GM12878 (cell line): Measurements from ENCODE around the gene UNC13B. TPM values are rescaled to one million over a fixed set of nuclear protein-coding genes. Genes with fewer than 3 reads are reported as not detected.

Source experiments
- ATAC-seq: fragments of 200-7000 bp; cut with Tn5 transposase; 3 replicates; pipeline ENCODE4 v1.9.1; 2020; ENCODE audit warnings: mild to moderate bottlenecking, moderate library complexity
- BruUV-seq: library from RNA; stranded (reverse); fragments of 400-500 nt; replicated peaks from 2 replicates; lab custom pipeline; 2021; lab: Mats Ljungman, UMichigan
- CTCF ChIA-PET: fragments of 300-600 bp; sonication (Branson Sonifier 250); formaldehyde crosslinking; extraction: SDS; loops from one replicate; lab custom pipeline; 2021; ENCODE audit warnings: inconsistent platforms; lab: Yijun Ruan, JAX
- POLR2A ChIA-PET: fragments of 350-600 bp; formaldehyde crosslinking; extraction: SDS; loops from one replicate; lab custom pipeline; 2021; ENCODE audit warnings: inconsistent platforms; lab: Charles Lee
- RAD21 ChIA-PET: fragments of 300-600 bp; sonication (Branson Sonifier 250); formaldehyde crosslinking; loops from one replicate; lab custom pipeline; 2023; ENCODE audit warnings: antibody characterized with exemption; ENCODE audit not compliant: unreplicated experiment; lab: Charles Lee
- SMC1A ChIA-PET: fragments of 300-600 bp; sonication (Branson Sonifier 250); formaldehyde crosslinking; loops from one replicate; lab custom pipeline; 2023; ENCODE audit not compliant: unreplicated experiment, uncharacterized antibody; lab: Charles Lee
- DNase-seq: peaks from one replicate; pipeline ENCODE4 v3.0.0-alpha.2; 2011; ENCODE audit warnings: low read depth, low spot score
- FAIRE-seq: peaks from 3 replicates; lab custom pipeline; 2011; peaks lifted over from hg19 to GRCh38; lab: Jason Lieb, UNC
- H2AFZ ChIP-seq: 2 replicates; pipeline ENCODE4 v1.6.0; 2011; ENCODE audit warnings: low read depth, low read length, control low read depth; ENCODE audit not compliant: control insufficient read depth
- H3K27ac ChIP-seq: 2 replicates; pipeline ENCODE4 v1.5.1; 2011; ENCODE audit warnings: control low read depth; ENCODE audit not compliant: control insufficient read depth, insufficient read depth
- H3K27me3 ChIP-seq, 2 experiments: replicated peaks in 1 of 2; 2 replicates each; pipeline versions ENCODE4 v1.6.0 to v1.6.1; 2011; ENCODE audit warnings: low read length in 1 of 2; ENCODE audit not compliant: control insufficient read depth in 2 of 2, insufficient read depth in 2 of 2
- H3K36me3 ChIP-seq, 2 experiments: 2 replicates each; pipeline ENCODE4 v1.5.1; 2011; ENCODE audit warnings: low read length in 1 of 2; ENCODE audit not compliant: control insufficient read depth in 2 of 2, insufficient read depth in 2 of 2
- H3K4me1 ChIP-seq: 2 replicates; pipeline ENCODE4 v1.6.1; 2011; ENCODE audit warnings: mild to moderate bottlenecking, low read length, moderate library complexity, mixed read lengths; ENCODE audit not compliant: control insufficient read depth, insufficient read depth
- H3K4me2 ChIP-seq: 2 replicates; pipeline ENCODE4 v1.6.0; 2011; ENCODE audit warnings: control low read depth; ENCODE audit not compliant: control insufficient read depth, insufficient read depth
- H3K4me3 ChIP-seq: fragments of 200-600 bp; sonication (generic); 2 replicates; pipeline ENCODE4 v1.5.1; 2016
- H3K79me2 ChIP-seq: 2 replicates; pipeline ENCODE4 v1.6.0; 2011; ENCODE audit warnings: low read length; ENCODE audit not compliant: control insufficient read depth, insufficient read depth
- H3K9ac ChIP-seq: 2 replicates; pipeline ENCODE4 v1.8.0; 2011; ENCODE audit warnings: low read length, control low read depth, mixed read lengths; ENCODE audit not compliant: control insufficient read depth, insufficient read depth
- H3K9me3 ChIP-seq: replicated peaks from 3 replicates; pipeline ENCODE4 v1.5.1; 2011; ENCODE audit warnings: mild to moderate bottlenecking, low read length; ENCODE audit not compliant: control insufficient read depth, insufficient read depth
- H4K20me1 ChIP-seq: 2 replicates; pipeline ENCODE4 v1.6.0; 2011; ENCODE audit not compliant: control insufficient read depth, insufficient read depth
- CHD2 ChIP-seq: IDR thresholded peaks from 2 replicates; pipeline ENCODE4 v1.6.1; 2011; ENCODE audit warnings: low read depth, low read length, improper control_type of control experiment, borderline replicate concordance
- SIX5 ChIP-seq: IDR thresholded peaks from 2 replicates; pipeline ENCODE4 v1.6.1; 2011; ENCODE audit warnings: mild to moderate bottlenecking, low read depth, low read length, moderate library complexity; ENCODE audit not compliant: severe bottlenecking
- SKIL ChIP-seq: fragments of 450-650 bp; IDR thresholded peaks from 2 replicates; pipeline ENCODE4 v1.6.1; 2017; ENCODE audit warnings: mild to moderate bottlenecking, low read depth, inconsistent platforms; ENCODE audit not compliant: poor library complexity, severe bottlenecking
- SUZ12 ChIP-seq: fragments of 200-600 bp; sonication (generic); IDR thresholded peaks from one replicate; pipeline ENCODE4 v1.6.1; 2018; ENCODE audit warnings: antibody characterized with exemption, mild to moderate bottlenecking; ENCODE audit not compliant: unreplicated experiment
- WGBS: methylation state at CpG from one replicate; pipeline ENCODE4 v1.1.6; 2016; ENCODE audit warnings: low lambda C conversion rate; ENCODE audit not compliant: insufficient replicate concordance, insufficient coverage; ENCODE audit errors: missing lambda C conversion rate; 5-methylcytosine and 5-hydroxymethylcytosine counted together
- in situ Hi-C: fragments of 300-500 bp; cut with MboI; formaldehyde crosslinking; loops from 9 replicates; pipeline ENCODE4 v1.14.3; 2018; ENCODE audit warnings: mixed read lengths
- intact Hi-C: fragments of 100-400 bp; cut with micrococcal nuclease; formaldehyde crosslinking; loops from one replicate; pipeline ENCODE4 v1.14.2; 2022; ENCODE audit not compliant: unreplicated experiment
- polyA plus RNA-seq, 11 experiments: library from polyadenylated mRNA; depleted of rRNA in 4 of 11; unstranded in 6 of 11; stranded (reverse) in 5 of 11; fragments of >200 nt; fragmentation: Nextera tagmentation in 4 of 11; fragmentation: Illumina TruSeq in 1 of 11; extraction: Ambion mirVana in 4 of 11; extraction: Trizol in 1 of 11; gene quantifications; 1 replicate in 1 of 11; 2 replicates in 10 of 11; pipeline versions ENCODE4 v1.2.1 to v1.2.3, GENCODE V29; 2011 to 2016; ENCODE audit warnings: inconsistent platforms in 2 of 11, missing spikeins in 2 of 11, low read depth in 1 of 11
- total RNA-seq, 4 experiments: library from RNA; depleted of rRNA in 3 of 4; stranded (reverse); fragments of >200 nt in 3 of 4; fragmentation: Illumina TruSeq in 1 of 4; extraction: Trizol in 1 of 4; gene quantifications; 2 replicates each; pipeline versions ENCODE4 v1.2.1 to v1.2.3, GENCODE V29; 2013 to 2021
- TF ChIP-seq, protein P1 (sequence below): IDR thresholded peaks from 2 replicates; pipeline ENCODE4 v1.6.1; 2011; ENCODE audit warnings: low read depth, low read length, improper control_type of control experiment, borderline replicate concordance
- TF ChIP-seq, protein P2 (sequence below): IDR thresholded peaks from 2 replicates; pipeline ENCODE4 v1.6.1; 2011; ENCODE audit warnings: borderline replicate concordance, low read depth, mild to moderate bottlenecking, moderate library complexity, mixed read lengths, low read length; ENCODE audit not compliant: insufficient read depth; ENCODE audit errors: extremely low read length

Gene UNC13B
- total and polyA plus RNA-seq, 10 of the 15 experiments (the other 5 are each of a cell fraction or from before 2014, with no cell fraction given), result under 0.01 to 0.42 (median 0.06) TPM; not detected in 4

DNA sequence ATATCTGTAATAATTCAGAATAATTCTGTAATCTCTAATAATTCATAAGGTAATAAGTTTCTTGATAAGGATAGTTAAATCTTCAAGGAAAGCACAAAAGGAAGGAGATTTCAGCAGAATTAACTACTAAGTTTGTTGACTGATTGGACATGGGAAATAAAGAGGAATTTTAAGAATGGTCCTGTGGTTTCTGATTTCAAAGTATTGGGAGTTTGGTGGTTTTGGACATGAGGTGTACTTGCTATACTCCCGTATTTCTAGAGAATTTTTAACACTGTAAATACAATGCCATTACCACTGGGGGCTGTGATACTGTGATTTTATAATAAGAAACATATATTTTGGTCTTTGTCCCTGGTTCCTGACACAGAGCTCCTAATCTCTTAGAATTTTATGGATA, 123.9 kb downstream of the UNC13B start:
- no peak overlapping the region for H2AFZ ChIP-seq
- no peaks in the 10 kb centered on the region for H3K36me3 ChIP-seq
- H4K20me1 ChIP-seq, result no peaks in the 10 kb centered on the region
- H3K9ac ChIP-seq, result no peak overlapping the region
- no peak overlapping the region for H3K4me2 ChIP-seq
- ChIA-PET RAD21 (no interaction called here), SMC1A (no interaction called here), CTCF (interaction anchor here (1.1 to 1.6 kb wide), 2 partner anchors 9 to 83 kb away, joined by 3 to 4 read pairs; no protein-coding TSS in a partner anchor), POLR2A (no interaction called here)
- no peaks in the 10 kb centered on the region for H3K27me3 ChIP-seq
- intact Hi-C loops (no loop called here), in situ Hi-C loops (no loop called here)
- H3K4me3 ChIP-seq, result no peak overlapping the region
- DNase-seq, result no peak
- no peak for ATAC-seq
- BruUV-seq, result no TSS peak
- no peaks in the 10 kb centered on the region for H3K4me1 ChIP-seq
- WGBS, result 0% methylated on average over 1 of the region's 1 CpG
- no peaks in the 10 kb centered on the region for H3K79me2 ChIP-seq
- H3K27ac ChIP-seq, result no peak overlapping the region
- FAIRE-seq, result no peak
- no peaks in the 10 kb centered on the region for H3K9me3 ChIP-seq
- no peak for TF ChIP-seq CHD2
- TF ChIP-seq, protein P1, sequence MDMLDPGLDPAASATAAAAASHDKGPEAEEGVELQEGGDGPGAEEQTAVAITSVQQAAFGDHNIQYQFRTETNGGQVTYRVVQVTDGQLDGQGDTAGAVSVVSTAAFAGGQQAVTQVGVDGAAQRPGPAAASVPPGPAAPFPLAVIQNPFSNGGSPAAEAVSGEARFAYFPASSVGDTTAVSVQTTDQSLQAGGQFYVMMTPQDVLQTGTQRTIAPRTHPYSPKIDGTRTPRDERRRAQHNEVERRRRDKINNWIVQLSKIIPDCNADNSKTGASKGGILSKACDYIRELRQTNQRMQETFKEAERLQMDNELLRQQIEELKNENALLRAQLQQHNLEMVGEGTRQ, result no peak
- TF ChIP-seq SIX5, result no peak
- no peak for TF ChIP-seq SUZ12
- TF ChIP-seq, protein P2, sequence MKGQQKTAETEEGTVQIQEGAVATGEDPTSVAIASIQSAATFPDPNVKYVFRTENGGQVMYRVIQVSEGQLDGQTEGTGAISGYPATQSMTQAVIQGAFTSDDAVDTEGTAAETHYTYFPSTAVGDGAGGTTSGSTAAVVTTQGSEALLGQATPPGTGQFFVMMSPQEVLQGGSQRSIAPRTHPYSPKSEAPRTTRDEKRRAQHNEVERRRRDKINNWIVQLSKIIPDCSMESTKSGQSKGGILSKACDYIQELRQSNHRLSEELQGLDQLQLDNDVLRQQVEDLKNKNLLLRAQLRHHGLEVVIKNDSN, result no peak
- TF ChIP-seq SKIL, result no peak
